Urinary bladder (tissue), 4 donors: ENCODE data around the gene RPH3AL. TPM values are rescaled to one million over a fixed set of nuclear protein-coding genes. Genes with fewer than 3 reads are reported as not detected.
"Not testable (repeated sequence)": the region's sequence is repeated elsewhere in the genome, so short reads cannot be mapped to it uniquely, and the experiment has no call there.

Source experiments
- DNase-seq: peaks from one replicate; pipeline ENCODE4 v3.0.0-alpha.2; 2015; ENCODE audit errors: extremely low spot score
- H3K27ac ChIP-seq: one replicate; pipeline ENCODE4 v1.5.1; 2013; ENCODE audit warnings: low read depth, mild to moderate bottlenecking, moderate library complexity
- H3K36me3 ChIP-seq: one replicate; pipeline ENCODE4 v1.6.1; 2013; ENCODE audit warnings: mild to moderate bottlenecking, moderate library complexity; ENCODE audit not compliant: insufficient read depth
- H3K4me1 ChIP-seq: one replicate; pipeline ENCODE4 v1.6.1; 2013; ENCODE audit warnings: mild to moderate bottlenecking, moderate library complexity; ENCODE audit not compliant: insufficient read depth
- H3K4me3 ChIP-seq: one replicate; pipeline ENCODE4 v1.5.1; 2013; ENCODE audit warnings: low read depth, low read length
- WGBS: extraction: QIAGEN DNeasy Blood & Tissue Kit; methylation state at CpG from one replicate; pipeline ENCODE4 v1.1.7; 2013; 5-methylcytosine and 5-hydroxymethylcytosine counted together
- polyA plus RNA-seq: library from polyadenylated mRNA; stranded (reverse); fragments of 200-250 nt; gene quantifications from one replicate; pipeline ENCODE4 v1.2.3, GENCODE V29; 2013
- total RNA-seq: library from RNA; depleted of rRNA; stranded (reverse); fragments of >200 nt; gene quantifications from one replicate; pipeline ENCODE4 v1.2.3, GENCODE V29; 2014
- donor health status: healthy with polysubstance abuse.
- donor health status: healthy.

RPH3AL gene
- total and polyA plus RNA-seq, 2 donors: 5.4 to 7.1 TPM

DNA sequence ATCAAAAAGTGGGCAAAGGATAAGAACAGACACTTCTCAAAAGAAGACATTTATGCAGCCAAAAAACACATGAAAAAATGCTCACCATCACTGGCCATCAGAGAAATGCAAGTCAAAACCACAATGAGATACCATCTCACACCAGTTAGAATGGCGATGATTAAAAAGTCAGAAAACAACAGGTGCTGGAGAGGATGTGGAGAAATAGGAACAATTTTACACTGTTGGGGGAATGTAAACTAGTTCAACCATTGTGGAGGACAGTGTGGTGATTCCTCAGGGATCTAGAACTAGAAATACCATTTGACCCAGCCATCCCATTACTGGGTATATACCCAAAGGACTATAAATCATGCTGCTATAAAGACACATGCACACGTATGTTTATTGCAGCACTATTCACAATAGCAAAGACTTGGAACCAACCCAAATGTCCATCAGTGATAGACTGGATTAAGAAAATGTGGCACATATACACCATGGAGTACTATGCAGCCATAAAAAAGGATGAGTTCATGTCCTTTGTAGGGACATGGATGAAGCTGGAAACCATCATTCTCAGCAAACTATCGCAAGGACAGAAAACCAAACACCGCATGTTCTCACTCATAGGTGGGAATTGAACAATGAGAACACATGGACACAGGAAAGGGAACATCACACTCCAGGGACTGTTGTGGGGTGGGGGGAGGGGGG, 80.5 kb downstream of the RPH3AL start:
- WGBS: 95% methylated on average over 1 of the region's 4 CpGs
- not testable (repeated sequence) for DNase-seq, H3K4me1 ChIP-seq, H3K36me3 ChIP-seq, H3K27ac ChIP-seq, H3K4me3 ChIP-seq

DNA sequence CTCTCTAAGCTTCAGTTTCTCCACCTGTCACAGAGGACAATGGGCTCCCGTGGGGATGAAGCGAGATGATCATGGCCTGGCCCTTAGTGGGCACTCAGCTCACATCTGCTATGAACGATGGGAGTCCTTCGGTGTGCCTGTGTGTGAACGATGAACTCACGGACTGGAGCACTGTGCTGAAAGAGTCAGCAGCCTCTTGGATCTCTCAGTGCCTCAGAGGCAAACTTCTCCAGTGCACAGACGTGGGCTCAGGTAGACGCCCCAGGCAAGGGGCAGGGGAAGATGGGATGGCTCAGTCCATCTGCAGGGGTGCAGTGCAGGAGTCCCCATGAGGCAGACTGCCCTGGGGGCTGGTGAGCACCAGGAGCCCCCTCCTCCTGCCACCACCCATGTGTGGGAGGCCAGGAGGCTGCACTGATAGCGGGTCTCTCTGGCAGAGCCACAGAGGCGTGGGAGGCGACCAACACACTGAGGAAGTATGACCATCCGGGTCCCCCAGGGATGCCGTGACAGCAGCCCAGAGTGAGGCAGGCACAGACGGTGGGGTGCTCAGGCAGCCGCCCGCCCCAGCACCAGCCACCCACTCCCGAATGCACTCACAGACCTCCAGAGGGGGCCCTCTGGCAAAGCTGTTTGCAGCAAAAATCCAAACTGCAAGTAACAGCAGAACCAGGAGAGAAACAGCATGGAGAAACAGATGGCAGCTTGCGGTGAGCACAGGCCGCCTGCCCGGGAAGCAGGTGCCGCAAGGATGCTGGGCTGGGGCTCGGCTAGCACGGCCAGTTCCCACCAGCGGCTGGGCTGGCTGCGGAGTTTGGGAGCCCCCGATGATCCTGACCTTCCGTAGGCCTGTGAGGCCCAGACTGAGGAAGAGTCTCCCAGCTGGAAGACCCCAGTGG, 82.7 kb downstream of the RPH3AL start:
- 88% methylated on average over 27 of the region's 27 CpGs for WGBS
- Histone ChIP-seq H3K4me3 (no peak overlapping the region), H3K36me3 (no peaks in the 10 kb centered on the region), H3K27ac (no peak overlapping the region), H3K4me1 (no peaks in the 10 kb centered on the region)
- no peak for DNase-seq

DNA sequence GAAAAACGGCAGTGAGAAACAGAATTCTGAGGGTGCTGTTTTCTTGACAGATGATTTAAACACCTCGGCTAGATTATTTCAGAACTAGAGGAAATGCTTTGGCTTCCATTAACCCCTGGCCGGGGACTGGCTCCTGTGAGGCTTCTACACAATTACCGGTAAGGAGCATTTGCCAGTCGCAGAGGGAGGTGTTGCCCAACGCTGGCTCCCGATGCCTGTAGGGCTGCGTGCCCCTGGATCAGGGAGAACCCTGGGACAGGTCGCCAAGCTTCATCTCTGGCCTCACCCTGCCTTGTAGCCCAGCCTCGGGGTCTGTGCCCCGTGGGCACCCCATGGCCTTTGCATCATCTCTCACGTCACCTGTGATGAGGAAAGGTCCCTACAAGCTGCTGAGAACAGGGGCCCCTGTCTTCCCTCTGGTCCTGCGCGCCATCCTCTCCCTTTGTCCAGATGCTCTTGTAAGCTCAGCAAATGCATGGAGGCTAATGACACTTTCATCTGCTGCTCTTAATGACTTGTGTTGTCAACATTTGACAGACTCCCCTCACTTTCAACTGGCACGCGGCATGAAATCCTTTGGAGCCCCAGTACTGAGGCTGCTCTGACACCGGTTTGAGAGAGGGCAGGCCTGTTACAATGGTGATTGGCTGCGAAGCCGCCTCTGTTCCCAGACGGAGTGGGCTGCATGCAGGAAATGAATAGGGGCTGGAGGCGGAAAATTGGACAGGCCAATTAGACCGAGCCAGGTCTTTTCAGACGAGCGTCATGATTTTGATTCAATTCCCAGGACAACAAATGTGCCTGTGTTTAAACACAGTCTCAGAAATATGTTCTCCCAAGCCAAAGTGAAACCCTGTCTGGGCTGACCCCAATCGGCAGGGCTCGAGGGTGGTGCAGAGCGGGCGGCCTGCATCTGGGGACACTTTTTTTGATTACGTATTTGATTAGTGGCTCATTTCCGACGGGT, 85.6 kb downstream of the RPH3AL start:
- Histone ChIP-seq H3K36me3 (peaks cover 2% of the 10 kb centered on the region), H3K4me3 (no peak overlapping the region), H3K4me1 (no peaks in the 10 kb centered on the region), H3K27ac (no peak overlapping the region)
- 53% methylated on average over 31 of the region's 31 CpGs for WGBS
- no peak for DNase-seq

DNA sequence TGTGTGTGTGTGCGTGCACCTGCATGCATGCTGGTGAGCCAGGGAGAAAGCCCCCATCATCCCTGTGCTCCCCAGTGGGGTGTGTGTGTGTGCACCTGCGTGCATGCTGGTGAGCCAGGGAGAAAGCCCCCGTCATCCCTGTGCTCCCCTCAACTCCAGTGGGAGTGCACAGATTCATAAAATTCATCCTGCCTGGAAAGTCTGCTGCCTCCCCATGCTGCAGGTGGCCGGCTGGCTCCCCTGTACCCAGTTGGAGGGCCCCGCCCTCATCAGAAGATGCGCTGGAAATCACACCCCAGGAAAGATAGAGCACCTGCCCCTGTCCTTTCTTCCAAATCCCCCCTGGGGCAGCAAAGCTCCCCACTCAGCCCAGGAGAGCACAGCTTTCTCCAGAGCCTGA, 86.4 kb downstream of the RPH3AL start:
- no peak overlapping the region for H3K27ac ChIP-seq
- DNase-seq: no peak

DNA sequence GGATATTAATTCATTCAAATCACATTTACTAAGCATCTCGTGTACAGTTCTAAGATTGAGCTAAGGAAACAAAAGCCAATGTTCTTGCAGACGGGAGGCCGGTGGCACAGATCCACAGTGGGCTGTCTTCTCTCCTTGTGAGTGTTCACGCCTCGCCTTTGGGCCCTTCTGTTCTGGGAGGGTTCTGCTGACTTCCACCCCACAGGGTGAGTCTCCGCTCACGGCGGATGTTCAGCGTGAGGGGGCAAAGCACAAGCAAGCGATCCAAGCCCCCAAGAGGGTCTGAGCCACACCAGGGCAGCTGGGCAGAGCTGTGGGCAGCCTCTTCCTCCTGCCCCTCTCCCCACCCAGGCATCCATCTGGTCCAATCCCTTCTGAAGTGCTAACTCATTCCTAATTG, 86.9 kb downstream of the RPH3AL start:
- Histone ChIP-seq H3K27ac (no peak overlapping the region), H3K4me3 (no peak overlapping the region), H3K36me3 (peaks cover 2% of the 10 kb centered on the region), H3K4me1 (no peaks in the 10 kb centered on the region)
- 64% methylated on average over 10 of the region's 10 CpGs for WGBS
- no peak for DNase-seq

More for the DNA sequence above, 86.4 kb downstream of the RPH3AL start:
- Histone ChIP-seq H3K36me3 (peaks cover 2% of the 10 kb centered on the region), H3K4me3 (no peak overlapping the region), H3K4me1 (no peaks in the 10 kb centered on the region)
- WGBS: 81% methylated on average over 6 of the region's 6 CpGs

DNA sequence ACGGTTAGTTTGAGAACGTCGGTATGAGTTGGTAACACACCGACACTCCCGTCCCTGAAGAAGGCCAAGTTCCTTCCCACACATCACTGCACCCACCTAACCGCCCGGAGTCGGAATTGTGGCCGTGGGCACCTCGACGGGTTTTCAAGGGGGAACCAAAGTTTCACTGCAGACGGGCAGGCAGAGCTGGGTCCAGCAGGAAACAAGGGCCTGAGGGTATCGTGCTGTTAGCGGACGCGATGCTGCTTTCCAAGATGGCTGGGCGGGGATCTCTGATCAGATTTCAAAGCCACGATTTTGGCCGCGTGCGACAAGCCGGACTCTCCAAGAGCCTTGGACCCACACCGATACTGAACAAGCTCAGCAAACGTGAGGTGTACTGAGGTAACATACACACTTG, 88.8 kb downstream of the RPH3AL start:
- peaks cover 2% of the 10 kb centered on the region for H3K36me3 ChIP-seq
- 97% methylated on average over 24 of the region's 24 CpGs for WGBS

DNA sequence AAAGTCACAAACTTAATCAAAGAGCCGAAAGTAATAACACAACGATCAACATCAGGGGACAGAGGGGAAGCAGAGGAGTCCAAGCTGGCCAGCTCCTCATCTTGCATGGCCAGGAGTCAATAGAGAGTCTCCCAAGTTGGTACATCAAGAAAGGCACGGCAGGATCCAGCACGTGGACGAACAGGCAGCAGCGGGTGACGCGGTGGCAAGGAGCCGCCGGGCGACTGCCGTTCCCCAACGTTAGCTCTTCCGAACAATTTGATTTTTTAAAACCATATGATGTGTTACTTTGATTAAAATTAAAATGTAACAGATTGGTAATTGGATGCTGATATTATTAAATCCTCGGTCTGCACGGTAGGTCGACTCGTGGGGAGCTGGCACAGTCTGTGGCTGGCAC, 89.3 kb downstream of the RPH3AL start:
- no peaks in the 10 kb centered on the region for H3K4me1 ChIP-seq
- no peak overlapping the region for H3K27ac ChIP-seq
- peaks cover 2% of the 10 kb centered on the region for H3K36me3 ChIP-seq
- DNase-seq: no peak
- no peak overlapping the region for H3K4me3 ChIP-seq
- WGBS: 96% methylated on average over 18 of the region's 18 CpGs

More for the DNA sequence above, 88.8 kb downstream of the RPH3AL start:
- Histone ChIP-seq H3K27ac (no peak overlapping the region), H3K4me1 (no peaks in the 10 kb centered on the region), H3K4me3 (no peak overlapping the region)
- DNase-seq: no peak

DNA sequence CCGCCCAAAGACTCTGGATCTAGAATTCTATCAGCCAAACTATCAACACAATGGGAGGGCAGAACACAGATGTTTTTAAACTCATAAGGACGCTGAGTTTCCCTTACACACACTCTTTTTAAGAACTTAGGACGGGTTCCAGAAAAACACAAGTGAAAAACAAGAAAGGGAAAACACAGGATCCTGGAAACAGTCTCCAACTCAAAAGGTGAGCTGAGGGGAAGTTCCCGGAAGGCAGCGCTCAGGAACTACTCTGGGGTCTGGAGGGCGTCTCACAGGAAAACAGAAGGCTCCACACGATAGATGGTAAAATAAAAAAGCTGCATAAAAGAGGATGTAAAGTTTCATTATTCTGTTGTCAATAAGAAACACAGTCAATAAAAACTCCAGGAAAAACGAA, 91.0 kb downstream of the RPH3AL start:
- DNase-seq: no peak
- Histone ChIP-seq H3K36me3 (peaks cover 2% of the 10 kb centered on the region), H3K27ac (no peak overlapping the region), H3K4me3 (no peak overlapping the region), H3K4me1 (no peaks in the 10 kb centered on the region)
- WGBS: 77% methylated on average over 8 of the region's 8 CpGs

DNA sequence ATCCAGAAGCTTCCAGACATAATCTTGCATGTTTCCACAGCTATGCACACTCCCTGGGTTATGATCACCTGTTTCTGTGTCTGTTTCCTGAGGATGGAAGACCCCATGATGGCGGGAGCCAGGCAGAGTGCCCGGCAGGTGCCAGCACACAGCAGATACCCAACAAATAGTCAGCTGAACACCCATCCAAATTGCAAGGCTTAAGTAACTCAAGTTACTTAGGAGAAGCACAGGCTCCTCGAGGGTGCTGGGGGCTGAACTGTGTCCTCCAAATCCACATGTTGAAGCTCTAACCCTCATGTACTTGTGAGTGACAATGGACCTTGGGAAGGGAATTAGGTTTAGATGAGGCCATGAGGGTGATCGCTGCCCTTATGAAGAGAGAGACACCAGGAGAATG, 91.7 kb downstream of the RPH3AL start:
- 73% methylated on average over 4 of the region's 4 CpGs for WGBS
- DNase-seq: no peak
- Histone ChIP-seq H3K27ac (no peak overlapping the region), H3K36me3 (peaks cover 2% of the 10 kb centered on the region), H3K4me3 (no peak overlapping the region), H3K4me1 (no peaks in the 10 kb centered on the region)

DNA sequence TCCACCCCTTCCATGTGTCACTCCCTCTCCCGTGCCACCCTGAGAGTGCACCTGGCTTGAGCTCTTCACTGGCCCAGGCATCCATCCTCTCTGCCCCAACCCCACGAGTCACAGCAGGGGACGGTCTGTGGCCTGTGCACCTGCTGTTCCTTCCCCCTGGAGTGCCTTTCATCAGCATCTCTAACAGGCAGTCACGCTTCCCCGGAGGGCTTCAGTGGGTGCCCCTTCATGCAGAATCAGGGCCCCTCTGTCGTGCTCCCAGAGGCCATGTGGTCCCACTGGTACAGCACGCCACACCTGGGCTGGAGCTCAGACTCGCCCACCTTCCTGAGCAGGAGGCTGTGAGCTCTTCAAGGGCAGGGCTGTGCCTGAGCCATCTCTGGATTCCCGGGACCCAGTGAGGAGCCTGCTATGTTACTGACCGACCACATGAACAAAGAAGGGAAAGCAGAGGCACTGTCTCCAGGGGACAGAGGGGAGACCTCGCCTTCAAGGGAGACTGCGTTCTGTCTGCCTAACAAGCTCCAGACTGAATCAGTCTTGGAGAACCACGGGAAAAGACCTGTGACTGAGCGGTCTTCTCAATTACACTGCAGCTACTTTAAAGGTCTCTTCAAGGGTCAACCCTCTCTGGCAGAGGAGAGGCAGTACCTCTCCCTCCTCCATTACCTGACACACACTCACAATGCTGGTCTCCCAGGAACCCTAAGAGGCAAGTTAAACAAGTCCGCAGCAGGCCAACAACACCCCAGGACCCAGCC, 92.4 kb downstream of the RPH3AL start:
- Histone ChIP-seq H3K36me3 (peaks cover 2% of the 10 kb centered on the region), H3K4me1 (no peaks in the 10 kb centered on the region), H3K27ac (no peak overlapping the region), H3K4me3 (no peak overlapping the region)
- WGBS: 55% methylated on average over 15 of the region's 15 CpGs
- no peak for DNase-seq

DNA sequence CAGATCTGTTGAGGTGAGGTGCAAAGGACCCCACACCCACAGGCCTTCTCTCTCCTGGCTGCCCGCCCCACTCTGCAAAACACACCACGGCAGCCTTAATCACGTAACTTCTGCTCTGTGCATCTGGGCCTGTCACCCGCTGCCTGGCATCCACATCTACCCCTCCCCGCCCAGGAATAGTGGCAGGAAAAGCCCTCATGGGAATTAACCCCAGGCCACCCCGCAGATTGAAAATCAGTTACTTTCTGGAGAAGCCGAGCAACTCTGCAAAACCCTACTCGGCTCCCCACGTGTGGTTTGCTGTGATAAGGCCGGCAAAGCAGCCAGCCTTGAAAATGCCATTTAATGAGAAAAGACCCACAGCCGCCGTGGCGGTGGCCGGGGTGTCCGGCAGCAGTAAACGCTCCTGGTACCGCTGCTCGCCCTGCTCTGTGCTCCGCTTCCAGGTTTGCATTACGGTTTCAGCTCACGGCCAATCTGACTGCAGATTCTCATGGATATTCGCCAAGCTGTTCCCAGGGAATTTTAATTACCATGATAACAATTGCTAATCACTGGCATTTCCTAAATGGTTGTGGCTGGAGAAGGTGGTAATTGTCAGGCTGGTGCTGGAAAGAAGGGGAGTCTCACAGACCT, 93.1 kb downstream of the RPH3AL start:
- Histone ChIP-seq H3K4me3 (no peak overlapping the region), H3K36me3 (peaks cover 2% of the 10 kb centered on the region), H3K27ac (no peak overlapping the region), H3K4me1 (no peaks in the 10 kb centered on the region)
- 47% methylated on average over 22 of the region's 22 CpGs for WGBS
- DNase-seq: no peak

DNA sequence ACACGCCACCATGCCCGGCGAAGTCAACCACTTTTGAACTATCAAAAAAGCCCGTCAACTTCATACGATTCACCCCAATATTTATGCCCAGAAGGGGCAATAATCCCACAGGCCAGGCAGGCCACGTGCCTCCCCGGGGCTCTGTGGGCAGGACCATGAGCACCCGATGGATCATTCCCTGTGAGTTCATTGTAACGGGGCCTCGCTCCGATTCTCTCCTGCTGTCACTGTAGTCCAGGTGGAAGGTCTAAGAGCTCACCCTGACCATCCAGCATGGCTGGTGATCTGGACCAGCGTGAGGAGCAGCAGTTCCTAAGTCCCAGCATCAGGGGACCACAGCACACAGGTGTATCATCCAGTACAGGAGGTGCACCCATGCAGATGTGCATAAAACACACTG, 93.7 kb downstream of the RPH3AL start:
- DNase-seq: no peak
- Histone ChIP-seq H3K36me3 (peaks cover 2% of the 10 kb centered on the region), H3K4me1 (no peaks in the 10 kb centered on the region), H3K27ac (no peak overlapping the region), H3K4me3 (no peak overlapping the region)
- WGBS: 94% methylated on average over 12 of the region's 12 CpGs
